ENCODE results near the gene C17orf50. TPM values are rescaled to one million over a fixed set of nuclear protein-coding genes. Genes with fewer than 3 reads are reported as not detected.

Gene C17orf50
- total RNA-seq, 4 donors from 2014 or later, result not detected

GRCh38 chr17:35791681-35792350, 31.1 kb downstream of the C17orf50 start:
- DNase-seq, result no peak
- Histone ChIP-seq H3K27me3 (no peaks in the 10 kb centered on the region), H3K27ac (peak overlapping the region in 3 of 4 donors; percentile 11 to 41 (median 39)), H3K4me3 (no peak overlapping the region), H3K9me3 (no peaks in the 10 kb centered on the region), H3K4me1 (peaks cover 27 to 66% (median 59%) of the 10 kb centered on the region in 4 donors), H3K36me3 (no peaks in the 10 kb centered on the region)
- WGBS, 2 donors (ENCODE audit: low coverage in 1 of 2), result 65 to 77% methylated on average over 6 to 9 of the region's 9 CpGs
- TF ChIP-seq CTCF (IDR thresholded peaks at IDR 0.05) (no peak), EP300 (IDR thresholded peaks at IDR 0.05; ENCODE audit: low read depth) (no peak), POLR2A (IDR thresholded peaks at IDR 0.05) (no peak), POLR2AphosphoS5 (IDR thresholded peaks at IDR 0.05) (no peak)
- in situ Hi-C loops (cut with MboI; ENCODE audit: low pct_ligation_motif_present in 1 of 4, low pct_unique_long_range_greater_than_20kb in 1 of 4, low sequenced_read_pairs in 3 of 4) (no loop called here), intact Hi-C loops (cut with DNase I; ENCODE audit: low total_unique reads) (no loop called here)

- DNase-seq, result no peak
- in situ Hi-C loops (cut with MboI; ENCODE audit: low pct_ligation_motif_present in 1 of 4, low pct_unique_long_range_greater_than_20kb in 1 of 4, low sequenced_read_pairs in 3 of 4) (no loop called here), intact Hi-C loops (cut with DNase I; ENCODE audit: low total_unique reads) (no loop called here)
- TF ChIP-seq POLR2AphosphoS5 (IDR thresholded peaks at IDR 0.05) (no peak), POLR2A (IDR thresholded peaks at IDR 0.05) (no peak), EP300 (IDR thresholded peaks at IDR 0.05; ENCODE audit: low read depth) (no peak), CTCF (IDR thresholded peaks at IDR 0.05) (no peak)
- peak overlapping the region in 1 of 4 donors; percentile 66 for H3K4me3 ChIP-seq
- no peaks in the 10 kb centered on the region for H3K9me3 ChIP-seq
- H3K27ac ChIP-seq, result peak overlapping the region in 2 of 4 donors; percentile 37 to 52
- WGBS, 2 donors (ENCODE audit: low coverage in 1 of 2), result 74% methylated on average over 3 of the region's 3 CpGs; no CpG with 5 or more reads in 1 of the 2 donors
- H3K27me3 ChIP-seq, result no peaks in the 10 kb centered on the region
- H3K4me1 ChIP-seq, result peaks cover 18 to 52% (median 48%) of the 10 kb centered on the region in 4 donors
- H3K36me3 ChIP-seq, result no peaks in the 10 kb centered on the region
Measured at GRCh38 chr17:35793257-35793656, 32.6 kb downstream of the C17orf50 start.

GRCh38 chr17:35795007-35795870, 34.6 kb downstream of the C17orf50 start, which contains the start of gene MMP28:
MMP28 (minus strand) TSS chr17:35795641; CDS start chr17:35795377, 264 bp downstream.
- Histone ChIP-seq H3K4me3 (peak within 1 kb of the TSS; percentile 53 to 67 (median 62)), H3K9me3 (no peaks in the 10 kb centered on the region), H3K36me3 (no peaks in the 10 kb centered on the region), H3K27ac (peak within 1 kb of the TSS; percentile 75 to 87 (median 84)), H3K27me3 (no peaks in the 10 kb centered on the region), H3K4me1 (peaks cover 17 to 45% (median 44%) of the 10 kb centered on the region in 4 donors)
- 2% methylated on average over 43 of the region's 89 CpGs; no CpG with 5 or more reads in 1 of the 2 donors for WGBS, 2 donors (ENCODE audit: low coverage in 1 of 2)
- TF ChIP-seq POLR2AphosphoS5 (IDR thresholded peaks at IDR 0.05) (peak; percentile 60 to 91 (median 81)), EP300 (IDR thresholded peaks at IDR 0.05; ENCODE audit: low read depth) (no peak), POLR2A (IDR thresholded peaks at IDR 0.05) (peak; percentile 85)
- in situ Hi-C loops (cut with MboI; ENCODE audit: low pct_ligation_motif_present in 1 of 4, low pct_unique_long_range_greater_than_20kb in 1 of 4, low sequenced_read_pairs in 3 of 4) (no loop called here), intact Hi-C loops (cut with DNase I; ENCODE audit: low total_unique reads) (no loop called here)
- peak; percentile 84 for DNase-seq

GRCh38 chr17:35795871-35796265, 35.2 kb downstream of the C17orf50 start:
- TF ChIP-seq CTCF (IDR thresholded peaks at IDR 0.05) (no peak), POLR2AphosphoS5 (IDR thresholded peaks at IDR 0.05) (no peak), POLR2A (IDR thresholded peaks at IDR 0.05) (no peak)
- peak overlapping the region; percentile 53 to 67 (median 62) for H3K4me3 ChIP-seq
- in situ Hi-C loops (cut with MboI; ENCODE audit: low pct_ligation_motif_present in 1 of 4, low pct_unique_long_range_greater_than_20kb in 1 of 4, low sequenced_read_pairs in 3 of 4) (no loop called here), intact Hi-C loops (cut with DNase I; ENCODE audit: low total_unique reads) (no loop called here)
- no peak for DNase-seq
- H3K4me1 ChIP-seq, result peaks cover 23 to 51% (median 42%) of the 10 kb centered on the region in 4 donors
- no peaks in the 10 kb centered on the region for H3K27me3 ChIP-seq
- H3K27ac ChIP-seq, result peak overlapping the region; percentile 75 to 87 (median 84)
- no peaks in the 10 kb centered on the region for H3K36me3 ChIP-seq
- no peaks in the 10 kb centered on the region for H3K9me3 ChIP-seq
- 20% methylated on average over 8 of the region's 8 CpGs; no CpG with 5 or more reads in 1 of the 2 donors for WGBS, 2 donors (ENCODE audit: low coverage in 1 of 2)
